K562 (cell line): ENCODE data around the gene ZNF148. TPM values are rescaled to one million over a fixed set of nuclear protein-coding genes. Genes with fewer than 3 reads are reported as not detected.

Experiments used
- ATAC-seq: fragments of 200-7000 bp; cut with Tn5 transposase; 3 replicates; pipeline ENCODE4 v1.9.1; 2020; ENCODE audit warnings: moderate library complexity
- BruUV-seq: library from RNA; stranded (reverse); fragments of 400-500 nt; replicated peaks from 2 replicates; lab custom pipeline; 2021; lab: Mats Ljungman, UMichigan
- CTCF ChIA-PET: fragments of 300-600 bp; formaldehyde crosslinking; extraction: SDS; loops from one replicate; lab custom pipeline; 2021; ENCODE audit warnings: low intra/inter-chr PET ratio; lab: Yijun Ruan, JAX
- POLR2A ChIA-PET: fragments of 300-600, 350-650 bp; sonication (Branson Sonifier 250); formaldehyde crosslinking; extraction: SDS; loops from one replicate; lab custom pipeline; 2021; ENCODE audit warnings: antibody characterized with exemption, inconsistent platforms; lab: Yijun Ruan, JAX
- DNase-seq, 4 experiments: peaks; one replicate each; pipeline versions ENCODE4 v3.0.0 to v3.0.0-alpha.2; 2011 to 2018; ENCODE audit warnings: low spot score in 3 of 4, mixed read lengths in 3 of 4; ENCODE audit errors: extremely low read depth in 1 of 4
- FAIRE-seq: peaks from 2 replicates; lab custom pipeline; 2011; peaks lifted over from hg19 to GRCh38; lab: Jason Lieb, UNC
- H2AFZ ChIP-seq: 2 replicates; pipeline ENCODE4 v1.6.0; 2011; ENCODE audit warnings: low read depth, low read length, control low read depth, inconsistent platforms
- H3K27ac ChIP-seq: fragments of 200-600 bp; 3 replicates; pipeline ENCODE4 v1.8.0; 2011; ENCODE audit warnings: low read depth, mild to moderate bottlenecking, control low read depth, inconsistent platforms, low read length, moderate library complexity, mixed read lengths; ENCODE audit errors: extremely low read depth
- H3K27me3 ChIP-seq, 2 experiments: fragments of 300-600 bp in 1 of 2; 2 replicates in 1 of 2; 3 replicates in 1 of 2; pipeline versions ENCODE4 v1.6.0 to v1.8.0; 2011; ENCODE audit warnings: inconsistent platforms in 2 of 2, low read length in 2 of 2, mild to moderate bottlenecking in 1 of 2, mixed read lengths in 1 of 2, moderate library complexity in 1 of 2; ENCODE audit not compliant: control insufficient read depth in 2 of 2, insufficient read depth in 2 of 2
- H3K36me3 ChIP-seq: fragments of 300-600 bp; 3 replicates; pipeline ENCODE4 v1.8.0; 2011; ENCODE audit warnings: mild to moderate bottlenecking, low read length, inconsistent platforms; ENCODE audit not compliant: control insufficient read depth, insufficient read depth
- H3K4me1 ChIP-seq, 2 experiments: fragments of 200-600 bp in 1 of 2; replicated peaks in 1 of 2; 2 replicates in 1 of 2; 3 replicates in 1 of 2; pipeline versions ENCODE4 v1.5.1 to v1.8.0; 2011; ENCODE audit warnings: inconsistent platforms in 2 of 2, low read length in 2 of 2, mild to moderate bottlenecking in 1 of 2, mixed read lengths in 1 of 2, moderate library complexity in 1 of 2; ENCODE audit not compliant: control insufficient read depth in 2 of 2, insufficient read depth in 2 of 2
- H3K4me2 ChIP-seq: 2 replicates; pipeline ENCODE4 v1.6.1; 2011; ENCODE audit warnings: low read length, control low read depth, inconsistent platforms, mixed read lengths; ENCODE audit not compliant: insufficient read depth
- H3K4me3 ChIP-seq: fragments of 200-600 bp; sonication (generic), shearing (Covaris generic); 2 replicates; pipeline ENCODE4 v1.5.1; 2016; ENCODE audit warnings: control low read depth, inconsistent platforms
- H3K79me2 ChIP-seq: fragments of 200-600 bp; 3 replicates; pipeline ENCODE4 v1.8.0; 2011; ENCODE audit warnings: low read length, inconsistent platforms; ENCODE audit not compliant: control insufficient read depth, insufficient read depth
- H3K9ac ChIP-seq, 2 experiments: 2 replicates each; pipeline versions ENCODE4 v1.6.0 to v1.6.1; 2011; ENCODE audit warnings: low read depth in 2 of 2, low read length in 2 of 2, control low read depth in 1 of 2, inconsistent platforms in 1 of 2, mild to moderate bottlenecking in 1 of 2, mixed read lengths in 1 of 2; ENCODE audit not compliant: insufficient read depth in 1 of 2
- H3K9me1 ChIP-seq: one replicate; pipeline ENCODE4 v1.6.0; 2011; ENCODE audit warnings: inconsistent platforms, mild to moderate bottlenecking, low read length, moderate library complexity; ENCODE audit not compliant: control insufficient read depth, insufficient read depth
- H3K9me3 ChIP-seq: replicated peaks from 2 replicates; pipeline ENCODE4 v1.5.1; 2011; ENCODE audit warnings: low read depth, low read length, inconsistent platforms; ENCODE audit not compliant: control insufficient read depth, insufficient read depth
- H4K20me1 ChIP-seq: replicated peaks from 2 replicates; pipeline ENCODE4 v1.6.1; 2011; ENCODE audit warnings: low read length, inconsistent platforms, mixed read lengths; ENCODE audit not compliant: control insufficient read depth, insufficient read depth
- ADNP ChIP-seq: fragments of 200-800 bp; sonication (Bioruptor generic); IDR thresholded peaks from 2 replicates; pipeline ENCODE4 v1.6.1; 2016; ENCODE audit warnings: missing genetic modification characterization, missing compliant biosample characterization
- BACH1 ChIP-seq: fragments of 200-800 bp; sonication (Bioruptor generic); IDR thresholded peaks from 2 replicates; pipeline ENCODE4 v1.6.1; 2016; ENCODE audit warnings: missing genetic modification characterization, missing compliant biosample characterization
- CHCHD3 ChIP-seq: fragments of 250-450 bp; sonication (Bioruptor Pico); IDR thresholded peaks from 2 replicates; pipeline ENCODE4 v2.1.2; 2022; ENCODE audit warnings: mild to moderate bottlenecking
- DPF2 ChIP-seq: fragments of 450-650 bp; IDR thresholded peaks from 2 replicates; pipeline ENCODE4 v1.6.1; 2016
- GTF3C2 ChIP-seq: IDR thresholded peaks from 3 replicates; pipeline ENCODE4 v1.6.1; 2011; ENCODE audit warnings: borderline replicate concordance, mild to moderate bottlenecking, moderate library complexity; ENCODE audit not compliant: insufficient read length; ENCODE audit errors: extremely low read depth
- HDAC8 ChIP-seq: fragments of 450-650 bp; IDR thresholded peaks from 2 replicates; pipeline ENCODE4 v1.6.1; 2016; ENCODE audit warnings: mild to moderate bottlenecking, missing genetic modification characterization, moderate library complexity, missing compliant biosample characterization
- HMG20B ChIP-seq: fragments of 250-450 bp; sonication (Bioruptor Pico); IDR thresholded peaks from 2 replicates; pipeline ENCODE4 v1.5.0; 2021; ENCODE audit warnings: mild to moderate bottlenecking
- HSF4 ChIP-seq: fragments of 250-450 bp; sonication (Bioruptor Pico); IDR thresholded peaks from 2 replicates; pipeline ENCODE4 v2.1.2; 2022; ENCODE audit warnings: mild to moderate bottlenecking, moderate library complexity, borderline replicate concordance
- KDM4B ChIP-seq, 2 experiments: fragments of 450-650 bp in 1 of 2; sonication (generic) in 1 of 2; IDR thresholded peaks; 2 replicates each; pipeline ENCODE4 v1.6.1; 2016 to 2017; ENCODE audit warnings: borderline replicate concordance in 2 of 2, antibody characterized with exemption in 1 of 2, low read depth in 1 of 2, mild to moderate bottlenecking in 1 of 2
- NCOR1 ChIP-seq: fragments of 450-650 bp; IDR thresholded peaks from 2 replicates; pipeline ENCODE4 v1.6.1; 2016; ENCODE audit warnings: mild to moderate bottlenecking, moderate library complexity
- NFE2L1 ChIP-seq: fragments of 450-650 bp; IDR thresholded peaks from 2 replicates; pipeline ENCODE4 v1.6.1; 2016; ENCODE audit warnings: missing genetic modification characterization, low read depth, mild to moderate bottlenecking, missing compliant biosample characterization, moderate library complexity, borderline replicate concordance
- SAFB ChIP-seq: fragments of 200-400 bp; formaldehyde crosslinking; IDR thresholded peaks from 2 replicates; pipeline ENCODE4 v1.6.1; 2017; ENCODE audit warnings: low read depth, low read length, borderline replicate concordance
- SRSF3 ChIP-seq: fragments of 200-400 bp; formaldehyde crosslinking; IDR thresholded peaks from 2 replicates; pipeline ENCODE4 v1.6.1; 2016; ENCODE audit warnings: mild to moderate bottlenecking, low read length, moderate library complexity; ENCODE audit not compliant: insufficient read depth
- STAT5A ChIP-seq: IDR thresholded peaks from 2 replicates; pipeline ENCODE4 v1.6.1; 2012; ENCODE audit warnings: low read length, inconsistent platforms, borderline replicate concordance
- ZC3H8 ChIP-seq: fragments of 450-650 bp; IDR thresholded peaks from 2 replicates; pipeline ENCODE4 v1.6.1; 2017
- ZFP30 ChIP-seq: fragments of 250-450 bp; sonication (Bioruptor Pico); IDR thresholded peaks from 2 replicates; pipeline ENCODE4 v1.8.0; 2022; ENCODE audit warnings: moderate library complexity, mild to moderate bottlenecking, inconsistent platforms, borderline replicate concordance
- WGBS: fragments of 100-300 bp; shearing (Covaris generic); methylation state at CpG from one replicate; pipeline ENCODE4 v1.1.6; 2016; ENCODE audit warnings: low coverage, mixed read lengths; ENCODE audit not compliant: insufficient coverage; ENCODE audit errors: missing lambda C conversion rate; 5-methylcytosine and 5-hydroxymethylcytosine counted together
- in situ Hi-C: fragments of 300-500 bp; cut with MboI; formaldehyde crosslinking; loops from 4 replicates; pipeline ENCODE4 v1.15.0; 2018; ENCODE audit warnings: inconsistent platforms, mixed read lengths
- intact Hi-C: fragments of 100-400 bp; cut with micrococcal nuclease; formaldehyde crosslinking; loops from 2 replicates; pipeline ENCODE4 v1.14.2; 2022
- polyA plus RNA-seq, 8 experiments: library from polyadenylated mRNA; depleted of rRNA in 4 of 8; stranded (reverse) in 5 of 8; unstranded in 3 of 8; fragments of >200 nt; fragmentation: Nextera tagmentation in 2 of 8; fragmentation: Illumina TruSeq in 1 of 8; extraction: Ambion mirVana in 2 of 8; extraction: Trizol in 1 of 8; gene quantifications; 2 replicates each; pipeline versions ENCODE4 v1.2.1 to v1.2.3, GENCODE V29; 2011 to 2014; ENCODE audit warnings: inconsistent platforms in 1 of 8, missing spikeins in 1 of 8
- total RNA-seq, 7 experiments: library from RNA; depleted of rRNA in 6 of 7; stranded (reverse); fragments of >200 nt in 6 of 7; fragmentation: Illumina TruSeq in 2 of 7; extraction: Trizol in 2 of 7; gene quantifications; 2 replicates each; pipeline versions ENCODE4 v1.2.1 to v1.2.3, GENCODE V29; 2011 to 2021; ENCODE audit warnings: low replicate concordance in 1 of 7
- TF ChIP-seq, protein P1 (sequence below): fragments of 450-650 bp; IDR thresholded peaks from 2 replicates; pipeline ENCODE4 v1.6.1; 2018; ENCODE audit not compliant: partially characterized antibody

ZNF148 gene
- total and polyA plus RNA-seq, 9 of the 15 experiments (the other 6 are each of a cell fraction or from before 2014, with no cell fraction given) = 2.7 to 15.1 (median 8.3) TPM

- no peak for TF ChIP-seq HDAC8 (tag)
Measured at GRCh38 chr3:125239266-125239665, 135.9 kb downstream of the ZNF148 start (continued).

DNA sequence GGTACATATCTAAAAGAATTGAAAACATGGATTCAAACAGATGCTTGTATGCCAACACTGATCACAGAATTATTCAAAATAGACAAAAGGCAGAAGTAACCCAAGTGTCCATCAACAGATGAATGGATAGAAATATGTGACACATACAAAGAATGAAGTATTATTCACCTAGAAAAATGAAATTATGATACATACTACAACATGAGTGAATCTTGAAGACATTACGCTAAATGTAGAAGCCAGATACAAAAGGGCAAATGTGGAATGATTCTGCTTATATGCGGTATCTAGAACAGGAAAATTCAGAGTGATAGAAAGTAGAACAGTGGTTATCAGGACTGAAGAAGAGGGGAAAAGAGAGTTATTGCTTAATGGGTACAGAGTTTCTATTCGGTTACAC lies 136.4 kb downstream of the ZNF148 start:
- no peaks in the 10 kb centered on the region for H3K27me3 ChIP-seq
- 89% methylated on average over 3 of the region's 3 CpGs for WGBS
- no peak overlapping the region for H3K9ac ChIP-seq
- no peaks in the 10 kb centered on the region for H3K79me2 ChIP-seq
- no TSS peak for BruUV-seq
- ChIA-PET POLR2A (no interaction called here), CTCF (no interaction called here)
- no peak overlapping the region for H3K4me3 ChIP-seq
- no peak overlapping the region for H3K4me2 ChIP-seq
- H3K9me1 ChIP-seq = no peaks in the 10 kb centered on the region
- no peaks in the 10 kb centered on the region for H3K4me1 ChIP-seq
- H3K36me3 ChIP-seq = 0 out of 3 replicates have a peak, but pooled peaks cover 2% of the 10 kb centered on the region
- DNase-seq = no peak
- no peak for ATAC-seq
- in situ Hi-C loops (no loop called here), intact Hi-C loops (no loop called here)
- H3K9me3 ChIP-seq = no peaks in the 10 kb centered on the region
- H3K27ac ChIP-seq = no peak overlapping the region
- no peak overlapping the region for H2AFZ ChIP-seq
- FAIRE-seq = no peak
- no peaks in the 10 kb centered on the region for H4K20me1 ChIP-seq
- no peak for TF ChIP-seq BACH1
- TF ChIP-seq NFE2L1 = no peak
- no peak for TF ChIP-seq HSF4 (CRISPR knock-in tag)
- TF ChIP-seq, protein P1, sequence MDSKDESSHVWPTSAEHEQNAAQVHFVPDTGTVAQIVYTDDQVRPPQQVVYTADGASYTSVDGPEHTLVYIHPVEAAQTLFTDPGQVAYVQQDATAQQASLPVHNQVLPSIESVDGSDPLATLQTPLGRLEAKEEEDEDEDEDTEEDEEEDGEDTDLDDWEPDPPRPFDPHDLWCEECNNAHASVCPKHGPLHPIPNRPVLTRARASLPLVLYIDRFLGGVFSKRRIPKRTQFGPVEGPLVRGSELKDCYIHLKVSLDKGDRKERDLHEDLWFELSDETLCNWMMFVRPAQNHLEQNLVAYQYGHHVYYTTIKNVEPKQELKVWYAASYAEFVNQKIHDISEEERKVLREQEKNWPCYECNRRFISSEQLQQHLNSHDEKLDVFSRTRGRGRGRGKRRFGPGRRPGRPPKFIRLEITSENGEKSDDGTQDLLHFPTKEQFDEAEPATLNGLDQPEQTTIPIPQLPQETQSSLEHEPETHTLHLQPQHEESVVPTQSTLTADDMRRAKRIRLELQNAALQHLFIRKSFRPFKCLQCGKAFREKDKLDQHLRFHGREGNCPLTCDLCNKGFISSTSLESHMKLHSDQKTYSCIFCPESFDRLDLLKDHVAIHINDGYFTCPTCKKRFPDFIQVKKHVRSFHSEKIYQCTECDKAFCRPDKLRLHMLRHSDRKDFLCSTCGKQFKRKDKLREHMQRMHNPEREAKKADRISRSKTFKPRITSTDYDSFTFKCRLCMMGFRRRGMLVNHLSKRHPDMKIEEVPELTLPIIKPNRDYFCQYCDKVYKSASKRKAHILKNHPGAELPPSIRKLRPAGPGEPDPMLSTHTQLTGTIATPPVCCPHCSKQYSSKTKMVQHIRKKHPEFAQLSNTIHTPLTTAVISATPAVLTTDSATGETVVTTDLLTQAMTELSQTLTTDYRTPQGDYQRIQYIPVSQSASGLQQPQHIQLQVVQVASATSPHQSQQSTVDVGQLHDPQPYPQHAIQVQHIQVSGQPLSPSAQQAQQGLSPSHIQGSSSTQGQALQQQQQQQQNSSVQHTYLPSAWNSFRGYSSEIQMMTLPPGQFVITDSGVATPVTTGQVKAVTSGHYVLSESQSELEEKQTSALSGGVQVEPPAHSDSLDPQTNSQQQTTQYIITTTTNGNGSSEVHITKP = no peak
- TF ChIP-seq ADNP (tag) = no peak
- no peak for TF ChIP-seq DPF2
- TF ChIP-seq STAT5A = no peak
- TF ChIP-seq SAFB = no peak
- no peak for TF ChIP-seq ZFP30 (CRISPR knock-in tag)
- no peak for TF ChIP-seq NCOR1
- TF ChIP-seq CHCHD3 (CRISPR knock-in tag) = no peak
- no peak for TF ChIP-seq ZC3H8
- no peak for TF ChIP-seq KDM4B (IDR thresholded peaks at IDR 0.05; ENCODE audit: borderline replicate concordance in 2 of 2, low read depth in 1 of 2)
- TF ChIP-seq SRSF3 = no peak
- no peak for TF ChIP-seq HMG20B (CRISPR knock-in tag)
- no peak for TF ChIP-seq GTF3C2
